NCI-H1930 (cell line): ENCODE measurements around the gene KRTAP7-1.

Experiments used
- DNase-seq, 2 experiments: peaks; one replicate each; lab custom pipeline; 2025; lab: John Stamatoyannopoulos, UW

The KRTAP7-1 gene

DNA sequence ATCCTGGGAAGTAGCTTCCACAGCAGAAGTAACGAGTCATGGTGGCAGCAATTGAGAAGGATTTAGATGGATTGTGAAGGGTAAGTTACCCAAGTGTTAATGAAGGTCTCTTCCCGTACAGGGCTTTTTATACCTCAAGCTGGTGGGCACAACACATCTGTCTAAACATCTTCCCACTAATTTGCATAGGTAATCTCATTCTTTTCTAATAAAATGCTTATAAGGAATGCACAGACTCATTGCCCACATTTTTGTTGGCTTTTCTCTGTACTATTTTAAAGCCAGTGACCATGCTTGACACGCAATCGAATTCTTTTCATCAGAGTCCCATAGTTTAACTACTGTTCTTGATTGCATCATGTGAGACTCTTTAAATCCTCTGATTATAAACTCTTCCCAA is at the start of gene KRTAP7-1:
KRTAP7-1 (minus strand) TSS at position 101 of the 400 bp plus-strand sequence; CDS start at position 40, 61 bp downstream.
- no peak for DNase-seq

DNA sequence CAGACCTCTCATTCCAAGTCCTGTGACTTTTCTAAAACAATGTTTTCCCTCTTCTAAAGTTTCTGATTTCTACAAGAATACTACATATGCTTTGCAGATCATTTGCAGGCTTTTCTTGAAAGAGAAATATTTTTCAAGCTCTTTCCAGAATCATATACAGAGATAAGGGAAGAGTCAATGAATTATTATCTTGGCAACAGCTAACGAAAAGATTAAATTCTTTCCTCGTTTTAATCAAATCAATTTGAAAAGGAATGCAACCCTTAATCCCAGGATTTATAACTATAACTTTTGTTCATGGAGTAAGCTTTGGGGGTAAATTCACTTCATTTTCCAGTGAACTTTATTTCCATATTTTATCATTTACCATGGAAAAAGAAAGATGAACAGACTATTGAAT is 45.0 kb upstream of the KRTAP7-1 start:
- no peak for DNase-seq

DNA sequence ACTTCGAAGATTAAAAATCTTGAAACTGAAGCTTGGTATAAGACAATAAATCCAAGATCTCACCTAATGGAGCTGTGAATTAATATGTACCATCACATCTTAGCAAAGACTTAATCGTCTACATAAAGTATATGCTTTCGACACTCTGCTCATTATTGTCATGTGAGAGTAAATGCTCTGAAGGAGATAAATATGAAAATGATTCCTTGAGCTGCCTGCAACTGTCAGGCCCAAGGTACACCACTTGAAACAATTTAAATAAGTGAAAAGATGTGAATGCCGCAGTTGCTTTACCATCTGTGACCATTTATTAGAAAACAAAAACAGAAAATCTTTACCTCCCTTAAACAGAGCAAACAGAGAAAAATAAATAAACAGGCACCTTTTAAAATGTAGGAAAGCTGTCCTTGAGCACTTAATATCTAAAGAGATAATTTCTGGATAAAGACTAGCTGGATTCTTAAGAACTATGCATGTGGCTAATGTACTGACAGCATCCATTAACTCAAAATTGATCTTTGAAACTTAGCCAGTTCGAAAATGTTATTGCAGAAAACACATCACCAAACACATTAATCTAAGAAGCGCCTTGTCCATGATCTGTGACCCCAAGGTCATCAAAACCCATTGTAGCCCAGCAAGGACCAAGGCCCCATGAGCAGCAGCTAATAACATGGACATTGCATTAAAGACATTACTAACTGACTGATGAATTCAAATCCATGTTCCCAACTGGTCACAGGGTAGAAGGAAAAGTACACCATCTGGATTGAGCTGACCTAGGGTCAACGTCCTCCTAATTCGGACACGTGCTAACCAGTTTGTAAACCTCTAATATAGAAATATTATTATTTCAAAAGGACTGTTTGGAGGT is 18.3 kb upstream of the KRTAP7-1 start:
- no peak for DNase-seq

- no peak for DNase-seq
These were observed 13.4 kb upstream of the KRTAP7-1 start for GRCh38 chr21:30842990-30843389.

- DNase-seq, result peak in 1 of 2 experiments; percentile 0
These were observed 9.7 kb upstream of the KRTAP7-1 start for GRCh38 chr21:30839304-30839703.

- DNase-seq, result no peak
These were observed 9.0 kb upstream of the KRTAP7-1 start for GRCh38 chr21:30838536-30838935.

- DNase-seq, result no peak
These were observed 1.7 kb upstream of the KRTAP7-1 start for GRCh38 chr21:30831194-30831765.

DNA sequence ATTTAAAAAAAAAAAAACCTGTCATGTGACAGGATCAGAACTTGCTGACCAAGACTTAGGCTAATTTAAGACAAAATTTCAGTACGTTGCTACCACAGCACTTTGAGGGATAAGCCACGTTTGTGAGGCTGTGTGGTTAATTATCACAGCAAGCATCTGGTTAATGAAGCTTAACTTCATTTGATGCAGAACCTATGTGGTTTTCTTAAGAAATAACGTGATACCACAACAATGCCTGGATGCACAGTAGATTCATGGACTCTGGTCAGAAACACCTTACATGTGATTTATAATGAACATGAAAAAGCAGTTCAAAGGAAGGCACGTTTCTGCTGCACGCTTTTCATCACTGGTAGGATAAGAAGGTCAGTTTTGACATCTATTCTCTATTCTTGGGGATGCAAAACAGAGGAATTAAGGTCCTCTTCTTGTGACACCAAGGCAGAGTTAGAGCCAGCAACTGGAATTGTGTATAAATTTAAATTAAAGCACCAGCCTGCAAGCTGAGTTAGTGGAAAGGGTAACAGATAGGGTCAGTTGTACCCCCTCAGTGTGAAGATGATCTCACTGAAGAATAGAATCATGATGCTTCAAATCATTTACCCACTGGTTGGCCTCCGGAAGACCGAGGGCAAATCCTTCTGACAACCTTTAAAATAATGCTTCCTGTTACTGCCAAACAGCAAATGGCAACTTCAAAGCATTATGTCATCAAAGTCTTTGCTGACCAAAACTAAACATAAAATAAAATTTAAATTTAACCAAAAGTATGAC is 10.5 kb downstream of the KRTAP7-1 start:
- no peak for DNase-seq

GRCh38 chr21:30813174-30813573 is 16.4 kb downstream of the KRTAP7-1 start, which contains the start of gene KRTAP8-1:
Gene KRTAP8-1 (minus strand): TSS chr21:30813274. CDS start chr21:30813220, 54 bp downstream.
- DNase-seq, result no peak

DNA sequence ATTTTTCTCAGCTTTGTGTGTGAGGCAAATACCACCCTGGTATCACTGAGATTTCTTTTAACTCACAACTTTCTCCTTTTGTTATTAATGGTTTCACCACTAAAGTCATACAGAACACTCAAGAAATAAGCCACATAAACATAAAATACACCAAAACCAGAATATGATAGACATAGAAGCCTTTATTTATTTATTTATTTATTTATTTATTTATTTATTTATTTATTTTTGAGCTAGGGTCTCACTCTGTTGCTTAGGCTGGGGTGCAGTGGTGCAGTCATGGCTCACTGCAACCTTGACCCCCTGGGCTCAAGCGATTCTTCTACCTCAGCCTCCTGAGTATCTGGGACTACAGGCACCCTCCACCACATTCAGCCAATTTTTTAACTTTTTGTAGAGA is 29.0 kb downstream of the KRTAP7-1 start:
- DNase-seq, result no peak

DNA sequence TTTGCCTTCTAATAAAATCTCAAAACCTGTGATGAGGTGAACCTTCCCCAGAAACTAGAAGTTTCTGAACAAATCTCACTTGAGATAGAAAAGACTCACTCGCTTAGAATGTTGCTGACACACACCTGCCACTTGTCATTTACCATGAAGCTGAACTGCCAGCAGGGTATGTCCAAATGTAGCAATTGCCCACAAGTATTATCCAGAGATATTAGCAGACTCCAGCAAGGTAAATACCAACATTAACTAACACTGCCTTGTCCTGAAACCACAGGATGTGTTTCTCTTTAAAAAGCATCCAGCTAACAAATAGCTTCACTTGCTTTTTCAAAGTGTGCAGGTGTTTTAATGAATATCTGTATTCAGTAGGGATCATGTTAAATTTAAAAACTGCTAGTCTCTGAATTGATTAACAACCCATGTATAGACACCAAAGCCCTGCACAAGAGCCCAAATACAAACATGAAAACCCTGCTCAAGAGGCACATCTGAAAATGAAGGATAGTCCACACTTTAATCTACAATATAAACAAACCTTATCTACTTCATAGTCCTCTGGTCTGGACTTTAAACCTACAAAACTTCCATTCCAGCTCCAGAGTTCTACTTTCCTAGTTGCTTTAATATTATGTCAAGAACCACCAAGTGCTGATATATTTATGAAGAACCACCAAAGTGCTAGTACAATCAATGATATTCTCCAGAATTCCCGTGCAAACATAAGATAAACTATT is 35.8 kb downstream of the KRTAP7-1 start:
- no peak for DNase-seq

DNA sequence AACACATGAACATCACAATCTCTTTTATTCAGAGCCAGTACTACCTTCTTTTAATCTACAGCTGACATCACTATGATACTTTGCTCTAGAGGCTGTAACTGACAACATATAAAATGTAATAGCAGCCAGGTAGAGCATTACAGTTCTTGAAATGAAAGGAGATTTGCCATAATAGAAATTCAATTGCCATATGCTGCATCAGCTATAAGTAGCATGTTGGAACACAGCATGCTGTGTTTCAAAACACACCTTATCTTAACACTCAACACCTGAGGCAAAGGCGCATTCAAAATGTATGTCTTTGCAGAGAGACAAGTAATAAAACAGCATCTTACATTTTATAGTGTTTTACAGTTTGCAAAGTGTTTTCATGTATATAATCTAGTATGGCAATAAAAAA is 50.3 kb downstream of the KRTAP7-1 start:
- DNase-seq, result no peak
